Body of pancreas (tissue), 4 donors: ENCODE data around the gene APCDD1L. TPM values are rescaled to one million over a fixed set of nuclear protein-coding genes. Genes with fewer than 3 reads are reported as not detected.

ENCODE experiments used
- ATAC-seq: fragments of 150-250 bp; one replicate; pipeline ENCODE4 v1.9.1; 2016
- DNase-seq, 4 donors: peaks; one replicate each; pipeline ENCODE4 v3.0.0-alpha.2; 2019
- H3K27ac ChIP-seq, 4 donors: fragments of 200-600 bp; sonication (generic); 1 replicate in 3 of 4; 2 replicates in 1 of 4; pipeline versions ENCODE4 v1.5.1 to v1.6.1; 2016 to 2019; ENCODE audit warnings: mild to moderate bottlenecking in 1 of 4, mixed read lengths in 1 of 4, moderate library complexity in 1 of 4
- H3K27me3 ChIP-seq, 2 donors: fragments of 200-600 bp; sonication (generic); one replicate each; pipeline ENCODE4 v1.6.0; 2016; ENCODE audit warnings: mild to moderate bottlenecking in 1 of 2
- H3K36me3 ChIP-seq, 2 donors: fragments of 200-600 bp; sonication (generic); replicated peaks in 1 of 2; 2 replicates each; pipeline ENCODE4 v1.5.1; 2016; ENCODE audit warnings: low read depth in 2 of 2; ENCODE audit not compliant: insufficient read depth in 1 of 2
- H3K4me1 ChIP-seq: fragments of 200-600 bp; sonication (generic); one replicate; pipeline ENCODE4 v1.6.0; 2016
- H3K4me3 ChIP-seq, 2 donors: fragments of 200-600 bp; sonication (generic); 1 replicate in 1 of 2; 2 replicates in 1 of 2; pipeline ENCODE4 v1.5.1; 2016 to 2019
- H3K9me3 ChIP-seq, 3 donors: fragments of 200-600 bp; sonication (generic); 1 replicate in 2 of 3; 2 replicates in 1 of 3; pipeline ENCODE4 v1.5.1; 2016
- POLR2A ChIP-seq, 3 donors: fragments of 450-650 bp; IDR thresholded peaks; one replicate each; pipeline ENCODE4 v1.6.1; 2016; ENCODE audit warnings: antibody characterized with exemption in 3 of 3, mild to moderate bottlenecking in 2 of 3
- WGBS, 2 donors: methylation state at CpG; one replicate each; pipeline ENCODE4 v1.1.5; 2017; 5-methylcytosine and 5-hydroxymethylcytosine counted together
- intact Hi-C: fragments of 100-400 bp; cut with DNase I; formaldehyde crosslinking; loops from one replicate; pipeline ENCODE4 v1.15.1; 2023
- total RNA-seq, 2 donors: library from RNA; depleted of rRNA; stranded (reverse); fragments of >200 nt; gene quantifications; one replicate each; pipeline ENCODE4 v1.1.0, GENCODE V29; 2016
- TF ChIP-seq, protein P1 (sequence below), 7 experiments: fragments of 450-650 bp in 4 of 7; fragments of 200-600 bp in 3 of 7; sonication (generic) in 3 of 7; IDR thresholded peaks; one replicate each; pipeline ENCODE4 v1.5.1; 2016 to 2019; ENCODE audit warnings: antibody characterized with exemption in 7 of 7

The APCDD1L gene
- total RNA-seq, 2 donors from 2014 or later, result 1.3 TPM; not detected in 1

DNA sequence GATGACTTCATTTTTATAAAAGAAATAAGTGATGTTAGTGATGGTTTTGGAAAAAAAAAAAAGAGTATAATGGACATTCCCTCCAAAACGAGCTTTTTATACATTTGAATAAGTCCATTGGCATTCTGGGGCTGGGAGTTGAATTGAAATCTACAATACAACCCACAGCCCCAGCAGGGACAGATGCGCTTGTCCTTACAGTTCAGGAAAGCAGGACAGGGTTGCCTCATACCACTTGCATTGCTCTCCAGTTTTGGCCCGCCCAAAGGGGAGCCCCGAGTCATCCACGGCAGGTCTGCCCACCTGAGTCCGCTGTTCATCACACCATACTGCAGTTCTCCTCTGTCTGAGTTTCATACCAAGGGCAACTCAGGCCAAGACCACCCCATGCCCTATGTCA lies 80.0 kb downstream of the APCDD1L start:
- Histone ChIP-seq H3K4me1 (peaks cover 23% of the 10 kb centered on the region), H3K9me3 (no peaks in the 10 kb centered on the region), H3K27me3 (no peaks in the 10 kb centered on the region), H3K27ac (no peak overlapping the region), H3K36me3 (no peaks in the 10 kb centered on the region), H3K4me3 (no peak overlapping the region)
- intact Hi-C loops, result no loop called here
- DNase-seq (no peak), ATAC-seq (no peak)
- WGBS, 2 donors, result 89 to 90% methylated on average over 6 of the region's 6 CpGs
- no peak for TF ChIP-seq POLR2A (IDR thresholded peaks at IDR 0.05)
- TF ChIP-seq, protein P1, sequence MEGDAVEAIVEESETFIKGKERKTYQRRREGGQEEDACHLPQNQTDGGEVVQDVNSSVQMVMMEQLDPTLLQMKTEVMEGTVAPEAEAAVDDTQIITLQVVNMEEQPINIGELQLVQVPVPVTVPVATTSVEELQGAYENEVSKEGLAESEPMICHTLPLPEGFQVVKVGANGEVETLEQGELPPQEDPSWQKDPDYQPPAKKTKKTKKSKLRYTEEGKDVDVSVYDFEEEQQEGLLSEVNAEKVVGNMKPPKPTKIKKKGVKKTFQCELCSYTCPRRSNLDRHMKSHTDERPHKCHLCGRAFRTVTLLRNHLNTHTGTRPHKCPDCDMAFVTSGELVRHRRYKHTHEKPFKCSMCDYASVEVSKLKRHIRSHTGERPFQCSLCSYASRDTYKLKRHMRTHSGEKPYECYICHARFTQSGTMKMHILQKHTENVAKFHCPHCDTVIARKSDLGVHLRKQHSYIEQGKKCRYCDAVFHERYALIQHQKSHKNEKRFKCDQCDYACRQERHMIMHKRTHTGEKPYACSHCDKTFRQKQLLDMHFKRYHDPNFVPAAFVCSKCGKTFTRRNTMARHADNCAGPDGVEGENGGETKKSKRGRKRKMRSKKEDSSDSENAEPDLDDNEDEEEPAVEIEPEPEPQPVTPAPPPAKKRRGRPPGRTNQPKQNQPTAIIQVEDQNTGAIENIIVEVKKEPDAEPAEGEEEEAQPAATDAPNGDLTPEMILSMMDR (IDR thresholded peaks at IDR 0.05), result no peak

DNA sequence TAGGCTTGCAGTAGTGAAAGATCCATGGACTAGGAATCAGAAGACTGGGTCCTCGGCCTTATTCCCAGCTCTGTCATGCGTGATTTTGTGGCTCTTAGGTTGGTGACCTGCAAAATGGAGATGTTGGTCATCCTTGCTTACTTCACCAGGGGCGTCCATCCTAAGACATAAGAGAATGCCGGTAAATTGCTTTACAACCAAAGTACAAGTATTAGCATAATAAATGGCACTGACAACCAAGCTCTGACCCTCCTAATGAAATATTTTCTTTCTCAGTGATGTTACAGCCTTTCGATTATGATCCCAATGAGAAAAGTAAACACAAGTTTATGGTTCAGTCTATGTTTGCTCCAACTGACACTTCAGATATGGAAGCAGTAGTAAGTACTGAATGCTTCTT lies 80.9 kb downstream of the APCDD1L start:
- ATAC-seq (no peak), DNase-seq (no peak)
- Histone ChIP-seq H3K36me3 (no peaks in the 10 kb centered on the region), H3K4me3 (no peak overlapping the region), H3K27me3 (no peaks in the 10 kb centered on the region), H3K9me3 (no peaks in the 10 kb centered on the region), H3K27ac (no peak overlapping the region), H3K4me1 (peaks cover 23% of the 10 kb centered on the region)
- TF ChIP-seq POLR2A (IDR thresholded peaks at IDR 0.05), result no peak
- TF ChIP-seq, protein P1 (IDR thresholded peaks at IDR 0.05), result no peak
- intact Hi-C loops, result no loop called here
- WGBS, 2 donors, result 80 to 83% methylated on average over 5 of the region's 5 CpGs

DNA sequence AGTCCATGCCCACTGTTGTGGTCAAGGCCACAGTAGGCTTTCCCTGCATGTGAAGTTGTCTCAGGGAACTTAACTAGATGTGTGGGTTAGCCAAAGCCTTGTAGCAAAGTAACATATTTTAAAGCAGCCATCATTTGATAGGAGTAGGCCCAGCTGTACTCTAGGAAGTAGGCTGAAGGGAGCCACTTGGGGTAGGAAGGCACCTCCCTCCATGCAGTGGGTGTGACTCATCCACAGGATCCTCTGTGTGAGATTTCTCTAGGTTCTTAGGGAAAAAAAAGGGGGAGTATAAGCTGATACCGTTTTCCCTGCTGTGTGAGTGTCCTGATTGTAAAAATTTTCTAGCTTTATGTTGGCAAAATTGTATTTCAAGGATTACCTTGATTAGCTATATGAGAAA lies 81.4 kb downstream of the APCDD1L start:
- Histone ChIP-seq H3K27ac (no peak overlapping the region), H3K4me1 (peaks cover 23% of the 10 kb centered on the region), H3K36me3 (no peaks in the 10 kb centered on the region), H3K27me3 (no peaks in the 10 kb centered on the region), H3K4me3 (no peak overlapping the region), H3K9me3 (no peaks in the 10 kb centered on the region)
- no peak for ATAC-seq
- TF ChIP-seq, protein P1 (IDR thresholded peaks at IDR 0.05), result no peak
- no peak for TF ChIP-seq POLR2A (IDR thresholded peaks at IDR 0.05)
- no peak for DNase-seq
- intact Hi-C loops, result no loop called here
- WGBS, 2 donors, result 67 to 77% methylated on average over 1 of the region's 1 CpG

DNA sequence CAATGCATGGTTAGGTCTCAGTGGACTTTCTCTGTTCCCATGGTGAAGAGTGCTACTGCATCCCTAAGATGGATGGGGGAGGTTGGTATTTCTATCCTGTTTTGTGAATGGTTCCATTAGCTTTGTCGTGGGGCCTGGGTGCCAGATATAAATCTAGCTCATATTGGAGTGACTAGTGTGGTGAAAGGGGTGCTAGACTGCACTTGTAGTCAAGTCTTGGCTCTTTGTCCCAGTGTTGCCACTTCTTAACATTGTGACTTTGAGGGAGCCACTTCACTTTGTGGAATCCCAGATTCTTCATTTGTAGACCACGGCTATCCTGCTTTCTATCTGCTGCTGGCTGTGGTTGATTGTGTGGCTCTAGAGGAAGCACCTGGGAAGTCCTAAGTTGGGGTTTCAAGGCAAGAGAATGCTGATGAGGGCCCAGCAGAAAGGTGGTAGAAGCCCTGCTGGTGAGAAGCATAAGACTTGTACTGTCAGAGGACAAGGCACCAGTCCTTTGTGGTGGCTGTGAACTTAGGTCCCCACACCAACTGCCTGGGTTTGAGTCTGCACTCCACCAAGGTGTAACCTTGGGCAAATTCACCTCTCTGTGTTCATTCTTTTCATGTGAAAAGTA lies 82.1 kb downstream of the APCDD1L start:
- H3K4me3 ChIP-seq, result no peak overlapping the region
- no peak for ATAC-seq

More for the DNA sequence above, 82.1 kb downstream of the APCDD1L start:
- intact Hi-C loops, result no loop called here
- DNase-seq, result no peak
- H3K4me1 ChIP-seq, result peaks cover 23% of the 10 kb centered on the region
- H3K9me3 ChIP-seq, result no peaks in the 10 kb centered on the region
- no peaks in the 10 kb centered on the region for H3K36me3 ChIP-seq
- TF ChIP-seq, protein P1 (IDR thresholded peaks at IDR 0.05), result no peak
- no peak for TF ChIP-seq POLR2A (IDR thresholded peaks at IDR 0.05)
- H3K27ac ChIP-seq, result no peak overlapping the region
- WGBS, 2 donors, result 83 to 100% methylated on average over 2 of the region's 2 CpGs
- H3K27me3 ChIP-seq, result no peaks in the 10 kb centered on the region
